Activated CD8-positive, alpha-beta memory T cell treated with anti-CD3 and anti-CD28 coated beads for 1 hour (primary cell): ENCODE measurements around the gene HOXB7.

Source experiments
- DNase-seq, 2 donors: peaks; one replicate each; pipeline ENCODE4 v3.0.0-alpha.2; 2020; ENCODE audit warnings: low read depth in 1 of 2; ENCODE audit errors: extremely low read depth in 1 of 2

The HOXB7 gene

DNA sequence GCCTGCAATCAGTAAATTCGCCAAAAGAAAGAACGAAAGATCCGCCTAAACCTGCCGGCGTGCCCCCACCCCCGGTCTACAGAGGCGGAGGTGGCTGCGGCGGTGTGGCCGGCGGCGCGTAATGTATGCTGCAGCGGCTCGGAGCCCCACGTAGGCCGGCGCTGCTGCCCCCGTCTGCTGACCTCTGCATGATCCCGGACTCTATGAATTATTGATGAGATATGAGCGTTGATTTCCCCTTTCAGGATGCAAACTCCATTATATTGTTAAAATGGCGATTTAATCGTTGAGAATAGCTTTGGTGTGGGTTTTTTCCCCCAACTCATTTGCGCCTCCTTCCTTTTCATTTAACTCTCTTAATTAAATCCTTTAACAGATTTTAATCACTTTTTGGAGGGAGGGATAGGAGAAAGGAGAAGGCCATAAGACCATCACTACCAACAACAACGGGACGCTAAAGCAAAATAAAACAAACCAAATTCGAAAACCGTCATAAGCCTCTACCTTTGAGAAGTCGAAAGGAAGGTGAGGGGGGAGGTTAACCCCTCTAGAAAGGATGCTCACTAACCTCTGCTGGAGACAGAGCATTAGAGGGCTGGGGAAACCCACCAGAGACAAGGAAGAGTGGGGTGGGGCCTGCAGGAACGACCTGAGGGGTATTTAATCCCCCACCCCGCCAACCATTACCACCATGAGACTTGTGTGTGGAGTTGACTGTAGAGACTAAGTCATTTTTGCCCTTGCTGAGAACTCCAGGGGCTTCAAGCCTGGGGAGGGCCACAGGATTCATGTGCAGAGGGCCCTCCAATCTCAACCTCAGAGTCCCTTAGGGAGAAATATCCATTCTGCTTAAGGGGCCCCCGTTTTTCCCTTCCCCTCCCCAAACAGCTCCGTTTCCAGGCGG, 24.2 kb downstream of the HOXB7 start:
- no peak for DNase-seq

DNA sequence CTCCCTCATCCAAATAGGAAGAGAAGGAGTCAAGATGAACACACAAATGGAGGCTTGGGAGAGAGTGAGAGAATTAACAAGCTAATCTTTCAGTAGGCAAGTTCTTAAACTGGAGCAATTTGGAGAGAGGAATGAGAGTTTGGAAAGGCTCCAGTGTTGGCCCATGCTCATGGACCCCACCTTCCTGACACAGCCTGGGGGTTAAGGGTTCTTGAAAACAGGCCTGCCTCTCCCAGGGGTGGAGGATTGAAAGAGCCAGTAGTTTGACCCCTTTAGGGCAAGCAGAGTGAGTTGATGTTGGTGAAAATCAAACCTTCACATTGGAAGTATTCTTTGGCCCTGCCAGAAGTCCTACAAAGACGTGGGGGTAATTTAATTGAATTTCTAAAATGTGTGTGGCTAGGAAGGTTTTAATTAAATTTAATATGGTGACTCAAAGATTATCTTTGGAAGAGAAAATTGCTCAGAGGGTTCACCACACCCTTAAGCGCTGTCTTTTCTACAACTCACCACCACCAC, 26.5 kb downstream of the HOXB7 start:
- no peak for DNase-seq

DNA sequence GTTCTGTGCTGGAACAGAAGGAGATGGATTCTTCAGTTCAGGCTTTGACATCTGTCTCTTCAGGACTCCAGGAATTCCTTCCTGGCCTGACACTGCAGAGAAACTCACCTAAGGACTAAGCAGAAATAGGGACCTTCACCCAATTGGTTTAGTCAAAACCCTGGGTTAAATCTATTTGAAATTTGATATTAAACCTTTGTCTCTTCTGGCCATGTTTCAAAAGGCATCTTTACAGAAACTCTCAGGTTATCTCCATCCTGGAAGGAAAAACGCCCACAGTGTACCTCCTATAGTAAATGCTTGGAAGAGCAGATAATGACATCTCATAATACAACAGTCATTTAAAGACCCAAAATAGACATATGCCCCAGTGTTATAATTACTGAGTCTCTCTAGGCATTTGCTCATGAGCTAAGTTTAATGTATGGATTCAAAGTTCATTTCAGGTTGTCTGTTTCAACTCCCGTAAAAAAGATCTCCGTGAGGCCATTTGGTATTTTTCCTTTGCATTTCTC, 27.1 kb downstream of the HOXB7 start:
- no peak for DNase-seq

GRCh38 chr17:48582750-48583069, 28.1 kb downstream of the HOXB7 start:
- DNase-seq, result no peak

DNA sequence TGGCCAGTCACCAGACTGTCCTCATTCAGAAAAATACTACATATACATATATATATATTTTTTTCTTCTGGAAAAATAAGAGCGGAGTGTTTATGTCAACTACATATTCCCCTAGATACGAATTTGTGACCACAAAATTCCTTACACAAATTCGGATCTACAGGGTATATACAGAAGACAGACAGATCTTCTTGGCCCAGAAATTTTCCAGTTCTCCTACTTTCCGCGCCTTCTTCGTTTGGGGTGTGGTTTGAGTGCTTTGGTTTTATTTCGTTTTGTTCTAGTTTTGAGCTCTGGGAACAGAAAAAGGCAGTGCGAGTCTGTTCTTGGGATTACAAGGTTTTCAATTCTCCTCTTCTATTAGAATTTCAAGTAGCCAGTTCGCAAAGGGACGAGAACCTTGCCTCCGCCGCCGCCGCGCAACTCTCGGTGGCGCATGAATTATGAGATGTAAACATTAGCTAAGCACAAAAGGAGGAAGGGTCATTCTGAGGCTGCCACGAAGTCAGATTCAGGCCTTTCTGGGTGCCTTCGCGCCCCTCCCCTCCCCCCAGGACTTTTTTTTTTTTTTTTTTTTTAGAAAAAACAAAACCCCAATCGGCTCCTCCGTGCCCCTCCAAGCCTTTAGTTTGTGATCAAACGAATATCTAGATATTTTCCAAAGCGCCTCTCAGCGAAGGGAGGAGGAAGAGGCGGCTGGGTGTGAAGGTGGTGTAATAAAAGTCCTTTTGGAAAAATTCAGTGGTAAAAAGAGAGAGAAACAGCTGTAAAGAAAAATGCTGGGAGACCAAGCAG, 30.9 kb downstream of the HOXB7 start:
- no peak for DNase-seq

- no peak for DNase-seq
Measured at GRCh38 chr17:48579471-48579759, 31.4 kb downstream of the HOXB7 start.

DNA sequence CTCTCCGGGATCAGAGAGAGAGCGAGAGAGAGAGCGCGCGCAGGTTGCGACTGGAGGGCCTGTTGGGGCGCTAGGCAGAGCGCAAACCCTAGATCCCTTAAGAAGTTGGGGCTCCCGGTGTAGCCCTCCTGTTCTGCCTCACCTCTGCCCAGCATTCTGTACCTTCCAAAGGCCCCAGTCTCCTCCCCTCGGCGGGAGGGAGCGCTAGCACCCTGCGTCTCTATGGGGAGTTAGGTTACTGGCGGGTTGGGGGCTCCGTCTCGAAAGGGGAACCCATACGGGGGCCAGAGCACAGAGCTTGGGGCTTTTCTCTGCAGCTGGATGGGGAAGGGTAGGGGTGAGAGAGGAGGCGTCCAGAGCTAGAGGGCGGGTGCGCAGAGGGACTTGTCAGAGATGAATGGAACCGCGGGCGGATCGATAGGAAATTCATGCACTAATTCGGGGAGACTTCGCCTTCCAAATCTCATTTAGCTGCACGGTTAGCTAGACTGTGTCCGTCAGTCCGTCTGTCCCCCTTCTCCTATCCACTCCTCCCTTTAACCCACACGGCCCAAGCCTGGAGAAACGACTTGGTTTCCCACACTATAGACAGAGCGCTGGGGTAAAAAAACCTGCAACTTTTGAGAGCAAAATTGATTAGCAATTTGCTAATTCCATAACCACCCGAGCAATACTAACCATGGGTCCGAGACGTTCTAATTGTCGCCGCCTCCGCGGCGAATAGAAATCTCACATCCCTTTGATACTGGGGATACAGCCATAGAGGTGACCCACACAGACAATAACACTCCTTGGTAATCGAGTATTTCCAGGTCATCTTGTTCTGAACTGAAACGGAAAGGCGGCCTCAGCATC, 32.0 kb downstream of the HOXB7 start:
- DNase-seq, result no peak

GRCh38 chr17:48577946-48578615, 32.7 kb downstream of the HOXB7 start, which contains the start of gene HOXB4:
Gene HOXB4 (minus strand): TSS chr17:48578350. CDS start chr17:48578319, 31 bp downstream.
- peak in 1 of 2 donors; percentile 51 for DNase-seq

DNA sequence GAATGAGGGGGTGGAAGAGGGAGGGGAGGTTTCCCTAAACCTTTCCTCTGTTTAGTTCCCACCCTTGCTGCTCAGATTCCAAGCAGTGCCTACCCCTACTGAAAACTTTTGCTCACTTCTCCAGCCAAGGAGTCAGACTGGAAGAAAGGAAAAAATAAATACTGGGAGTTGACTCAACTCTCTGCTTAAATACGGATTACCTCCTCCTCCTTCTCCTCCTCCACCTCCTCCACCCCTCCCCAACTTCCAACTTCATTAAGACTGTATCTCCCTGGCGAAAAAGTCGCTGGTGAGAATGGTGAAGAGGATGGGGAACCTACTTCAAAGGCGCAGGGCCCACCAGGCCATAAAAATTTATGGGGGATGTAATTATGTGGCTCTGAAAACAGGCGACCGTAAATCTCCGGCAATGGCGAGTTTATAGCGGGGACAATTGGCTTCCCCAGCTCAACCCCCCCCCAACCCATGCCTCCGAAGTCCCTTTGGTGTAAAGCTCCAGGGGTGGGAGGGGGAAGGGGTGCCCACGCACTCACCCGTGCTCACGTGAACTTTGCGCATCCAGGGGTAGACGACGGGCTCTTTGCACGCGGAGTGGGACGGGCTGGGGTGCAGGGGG, 33.4 kb downstream of the HOXB7 start:
- DNase-seq, result no peak

- DNase-seq, result no peak
Measured at GRCh38 chr17:48576479-48577309, 34.1 kb downstream of the HOXB7 start.

- no peak for DNase-seq
Measured at GRCh38 chr17:48575673-48576478, 34.9 kb downstream of the HOXB7 start.

DNA sequence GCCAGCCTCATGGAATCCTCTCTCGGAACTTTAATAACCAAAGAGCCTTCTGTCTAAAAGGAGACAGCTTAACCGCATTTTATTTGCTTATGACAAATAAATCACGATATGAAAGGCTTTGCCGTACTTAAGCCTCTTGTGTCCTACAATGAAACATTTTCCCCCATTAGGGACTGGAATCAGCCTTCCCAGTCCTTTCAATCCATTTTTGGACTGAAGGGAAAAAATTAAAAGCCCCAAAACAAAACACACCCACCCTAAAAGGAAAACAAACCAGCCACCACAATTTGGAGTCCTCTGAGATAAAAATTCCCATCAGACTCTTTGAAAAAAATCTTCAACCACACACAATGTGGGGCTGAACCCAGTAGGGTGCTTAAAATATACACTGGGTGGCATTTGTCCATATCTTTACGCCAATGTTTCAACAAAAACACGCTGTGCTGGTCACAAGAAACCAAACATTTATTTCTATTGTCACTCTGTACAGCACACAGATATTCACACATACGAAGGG, 35.7 kb downstream of the HOXB7 start:
- DNase-seq, result no peak

- no peak for DNase-seq
Measured at GRCh38 chr17:48574505-48575065, 36.2 kb downstream of the HOXB7 start.

GRCh38 chr17:48571826-48572417, 38.9 kb downstream of the HOXB7 start:
- no peak for DNase-seq

DNA sequence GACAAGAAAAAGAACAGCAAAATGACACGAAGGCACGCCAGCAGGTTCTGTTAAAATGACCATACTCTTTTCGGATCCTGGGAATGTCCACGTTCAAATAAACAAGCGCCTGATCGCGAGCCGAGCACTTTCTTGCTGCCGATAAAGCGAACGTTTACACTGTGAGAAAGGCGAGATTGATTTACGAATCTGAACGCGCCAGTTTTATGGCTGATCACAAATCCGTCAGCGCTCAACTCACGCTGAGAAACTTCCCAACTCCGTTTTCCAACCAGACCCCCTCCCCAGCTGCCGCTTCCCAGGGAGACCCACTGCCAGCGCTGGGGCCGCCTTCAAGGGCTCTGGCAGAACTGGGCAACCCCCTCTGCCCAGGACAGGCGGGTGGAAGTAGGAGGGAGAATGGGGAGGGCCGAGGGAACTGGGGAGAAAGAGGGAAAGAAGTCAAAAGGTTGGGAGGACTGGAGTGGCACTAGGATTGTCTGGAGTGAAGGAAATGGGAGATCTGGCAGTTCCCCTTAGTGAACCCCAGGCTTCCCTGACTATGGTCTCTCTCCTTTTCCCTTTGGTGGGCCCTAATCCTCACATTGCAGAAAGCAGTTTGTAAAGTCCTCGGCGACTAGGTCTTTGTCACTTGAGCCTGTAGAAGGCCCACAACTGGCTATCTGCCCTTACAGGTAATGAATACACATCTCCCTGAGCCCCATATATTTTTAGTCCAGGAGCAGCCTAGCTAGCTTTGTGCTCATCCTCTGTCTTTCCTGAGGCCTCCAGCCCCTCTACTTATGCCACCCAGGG, 39.6 kb downstream of the HOXB7 start:
- DNase-seq, result no peak

DNA sequence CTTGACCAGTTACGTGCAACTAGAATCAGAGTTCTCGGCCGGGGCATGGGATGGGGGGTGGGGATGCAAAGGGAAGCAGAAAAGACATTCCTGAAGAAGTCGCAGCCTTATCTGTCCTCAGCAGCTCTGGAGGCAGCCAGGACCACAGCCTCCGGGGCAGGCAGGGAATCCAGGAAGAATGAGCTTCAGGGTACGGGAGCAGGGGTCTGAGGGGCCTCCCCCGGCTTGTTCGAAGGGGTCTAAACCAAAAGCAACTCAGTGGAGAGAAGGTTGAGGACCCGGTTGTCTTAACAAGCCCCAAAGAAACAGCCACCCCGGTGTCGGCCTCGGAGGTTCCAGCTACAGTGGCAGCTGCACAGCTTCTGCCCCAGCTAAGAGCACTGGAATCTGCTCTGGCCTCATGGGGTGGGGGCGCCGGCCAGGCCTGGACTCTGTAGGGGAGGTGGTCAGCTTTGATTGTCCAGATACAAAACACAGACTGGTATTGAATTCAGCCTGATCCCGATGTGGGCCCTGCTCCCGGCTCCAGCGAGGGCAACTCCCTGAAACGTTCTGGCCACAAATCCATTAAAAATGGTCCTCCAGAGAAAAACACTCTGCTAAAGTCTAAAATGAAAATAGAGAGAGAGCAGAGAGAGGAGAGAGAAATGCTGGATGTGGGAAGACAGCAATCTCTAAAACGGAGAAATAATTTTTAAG, 40.3 kb downstream of the HOXB7 start:
- no peak for DNase-seq
